Stomach (tissue), 9 donors: ENCODE results near the gene SERINC3. TPM values are rescaled to one million over a fixed set of nuclear protein-coding genes. Genes with fewer than 3 reads are reported as not detected.

Source experiments
- DNase-seq, 2 donors: peaks; one replicate each; pipeline versions ENCODE4 v3.0.0 to v3.0.0-alpha.2; 2013 to 2019
- H3K27ac ChIP-seq, 5 donors: fragments of 200-600 bp in 4 of 5; sonication (generic) in 4 of 5; one replicate each; pipeline ENCODE4 v1.5.1; 2013 to 2019; ENCODE audit warnings: mild to moderate bottlenecking in 1 of 5, moderate library complexity in 1 of 5
- H3K27me3 ChIP-seq, 3 donors: fragments of 200-600 bp; sonication (generic); one replicate each; pipeline ENCODE4 v1.5.1; 2017 to 2019; ENCODE audit warnings: mixed run types in 1 of 3
- H3K36me3 ChIP-seq, 4 donors: fragments of 200-600 bp; sonication (generic); 1 replicate in 3 of 4; 2 replicates in 1 of 4; pipeline ENCODE4 v1.5.1; 2016 to 2019
- H3K4me1 ChIP-seq, 4 donors: fragments of 200-600 bp; sonication (generic); one replicate each; pipeline ENCODE4 v1.5.1; 2016 to 2019
- H3K4me3 ChIP-seq, 4 donors: fragments of 200-600 bp; sonication (generic) in 3 of 4; one replicate each; pipeline ENCODE4 v1.5.1; 2016 to 2019; ENCODE audit warnings: mild to moderate bottlenecking in 1 of 4
- H3K9me3 ChIP-seq, 4 donors: fragments of 200-600 bp; sonication (generic); one replicate each; pipeline ENCODE4 v1.5.1; 2016 to 2019
- CTCF ChIP-seq, 7 experiments: fragments of 450-650 bp in 4 of 7; fragments of 200-600 bp in 3 of 7; sonication (generic) in 3 of 7; IDR thresholded peaks; one replicate each; pipeline ENCODE4 v1.5.1; 2016 to 2019; ENCODE audit warnings: antibody characterized with exemption in 7 of 7, control low read depth in 2 of 7, mild to moderate bottlenecking in 1 of 7
- EP300 ChIP-seq: sonication (generic); formaldehyde crosslinking; IDR thresholded peaks from one replicate; pipeline ENCODE4 v1.6.1; 2017; ENCODE audit warnings: antibody characterized with exemption
- POLR2A ChIP-seq, 4 donors: fragments of 450-650 bp; IDR thresholded peaks; one replicate each; pipeline ENCODE4 v1.6.1; 2016; ENCODE audit warnings: antibody characterized with exemption in 4 of 4, control low read depth in 2 of 4, mild to moderate bottlenecking in 1 of 4, moderate library complexity in 1 of 4
- POLR2AphosphoS5 ChIP-seq, 3 donors: sonication (generic); formaldehyde crosslinking; IDR thresholded peaks; one replicate each; pipeline ENCODE4 v1.6.1; 2016; ENCODE audit warnings: antibody characterized with exemption in 3 of 3
- WGBS, 5 donors: extraction: QIAGEN DNeasy Blood & Tissue Kit in 3 of 5; methylation state at CpG; one replicate each; pipeline versions ENCODE4 v1.1.5 to v1.1.7; 2013 to 2018; 5-methylcytosine and 5-hydroxymethylcytosine counted together
- intact Hi-C: fragments of 100-400 bp; cut with DNase I; formaldehyde crosslinking; loops from one replicate; pipeline ENCODE4 v1.15.1; 2023; ENCODE audit warnings: low total_unique reads
- polyA plus RNA-seq, 3 donors: library from polyadenylated mRNA; stranded (reverse); fragments of 200-250 nt; gene quantifications; one replicate each; pipeline ENCODE4 v1.2.3, GENCODE V29; 2013
- total RNA-seq, 5 donors: library from RNA; depleted of rRNA; stranded (reverse); fragments of >200 nt; gene quantifications; one replicate each; pipeline versions ENCODE4 v1.1.0 to v1.2.3, GENCODE V29; 2014 to 2016
- donor health status: healthy with polysubstance abuse.
- donor health status: Bipolar disorder and iron deficiency.
- donor health status: healthy.

The SERINC3 gene
- total and polyA plus RNA-seq, 8 donors = 9.6 to 109 (median 42.9) TPM

GRCh38 chr20:44465001-44465560, 56.8 kb downstream of the SERINC3 start:
- intact Hi-C loops = no loop called here
- H3K27me3 ChIP-seq = no peaks in the 10 kb centered on the region
- no peak overlapping the region for H3K27ac ChIP-seq
- peak; percentile 66 for DNase-seq
- no peaks in the 10 kb centered on the region for H3K9me3 ChIP-seq
- H3K4me3 ChIP-seq = no peak overlapping the region
- H3K4me1 ChIP-seq = peaks cover 0 to 3% (median 0%) of the 10 kb centered on the region in 4 donors
- H3K36me3 ChIP-seq = no peaks in the 10 kb centered on the region
- TF ChIP-seq POLR2A (IDR thresholded peaks at IDR 0.05) = no peak
- TF ChIP-seq POLR2AphosphoS5 (IDR thresholded peaks at IDR 0.05) = no peak
- no peak for TF ChIP-seq EP300
- TF ChIP-seq CTCF (IDR thresholded peaks at IDR 0.05) = no peak
- WGBS, 5 donors = 15 to 40% (median 36%) methylated on average over 3 of the region's 3 CpGs

- H3K4me3 ChIP-seq = no peak overlapping the region
- no peak for DNase-seq
- TF ChIP-seq POLR2AphosphoS5 (IDR thresholded peaks at IDR 0.05) = no peak
- no peak for TF ChIP-seq CTCF (IDR thresholded peaks at IDR 0.05)
- no peak for TF ChIP-seq EP300
- TF ChIP-seq POLR2A (IDR thresholded peaks at IDR 0.05) = no peak
- H3K36me3 ChIP-seq = no peaks in the 10 kb centered on the region
- H3K27ac ChIP-seq = no peak overlapping the region
- intact Hi-C loops = no loop called here
- peaks cover 0 to 3% (median 0%) of the 10 kb centered on the region in 4 donors for H3K4me1 ChIP-seq
- H3K9me3 ChIP-seq = no peaks in the 10 kb centered on the region
- H3K27me3 ChIP-seq = no peaks in the 10 kb centered on the region
- WGBS, 5 donors = 81 to 86% (median 84%) methylated on average over 3 of the region's 3 CpGs
These were observed 57.4 kb downstream of the SERINC3 start for GRCh38 chr20:44464514-44464913.

GRCh38 chr20:44463466-44463865, 58.4 kb downstream of the SERINC3 start:
- intact Hi-C loops = no loop called here
- DNase-seq = no peak
- Histone ChIP-seq H3K4me3 (no peak overlapping the region), H3K27me3 (no peaks in the 10 kb centered on the region), H3K4me1 (peaks cover 0 to 3% (median 0%) of the 10 kb centered on the region in 4 donors), H3K36me3 (no peaks in the 10 kb centered on the region), H3K27ac (no peak overlapping the region), H3K9me3 (no peaks in the 10 kb centered on the region)
- WGBS, 5 donors = 74 to 84% (median 81%) methylated on average over 5 of the region's 5 CpGs
- TF ChIP-seq EP300 (no peak), POLR2A (IDR thresholded peaks at IDR 0.05) (no peak), POLR2AphosphoS5 (IDR thresholded peaks at IDR 0.05) (no peak), CTCF (IDR thresholded peaks at IDR 0.05) (no peak)

- Histone ChIP-seq H3K36me3 (no peaks in the 10 kb centered on the region), H3K4me1 (peaks cover 0 to 3% (median 0%) of the 10 kb centered on the region in 4 donors), H3K9me3 (no peaks in the 10 kb centered on the region), H3K27ac (no peak overlapping the region), H3K4me3 (no peak overlapping the region), H3K27me3 (no peaks in the 10 kb centered on the region)
- intact Hi-C loops = no loop called here
- TF ChIP-seq EP300 (no peak), POLR2AphosphoS5 (IDR thresholded peaks at IDR 0.05) (no peak), POLR2A (IDR thresholded peaks at IDR 0.05) (no peak), CTCF (IDR thresholded peaks at IDR 0.05) (no peak)
- DNase-seq = no peak
- WGBS, 5 donors = 52 to 66% (median 55%) methylated on average over 5 of the region's 5 CpGs
These were observed 60.1 kb downstream of the SERINC3 start for GRCh38 chr20:44461803-44462174.
